K562 (cell line): ENCODE data around the gene ZFP36. TPM values are rescaled to one million over a fixed set of nuclear protein-coding genes. Genes with fewer than 3 reads are reported as not detected.
A peak's percentile ranks its signal among the peaks of the same experiment; 100 is the strongest.

Source experiments
- ARID4B ChIP-seq: sonication (generic); formaldehyde crosslinking; IDR thresholded peaks from 2 replicates; pipeline ENCODE4 v1.8.0; 2022; ENCODE audit warnings: mild to moderate bottlenecking, missing genetic modification reagents
- ATF7 ChIP-seq: fragments of 450-650 bp; IDR thresholded peaks from 2 replicates; pipeline ENCODE4 v1.7.1; 2014; ENCODE audit warnings: mild to moderate bottlenecking, moderate library complexity
- BCOR ChIP-seq: fragments of 450-650 bp; IDR thresholded peaks from 2 replicates; pipeline ENCODE4 v1.6.1; 2016
- CBFA2T3 ChIP-seq: fragments of 450-650 bp; IDR thresholded peaks from 2 replicates; pipeline ENCODE4 v1.6.1; 2017
- CEBPB ChIP-seq: fragments of 450-650 bp; IDR thresholded peaks from 2 replicates; pipeline ENCODE4 v1.6.1; 2016; ENCODE audit warnings: missing genetic modification characterization, missing compliant biosample characterization
- CEBPG ChIP-seq, 3 experiments: fragments of 200-800 bp in 1 of 3; sonication (Bioruptor generic) in 1 of 3; sonication (generic) in 1 of 3; formaldehyde crosslinking in 1 of 3; IDR thresholded peaks in 2 of 3; conservative IDR thresholded peaks in 1 of 3; 2 replicates each; pipeline versions ENCODE4 v1.6.1 to v1.8.0; 2016 to 2022; ENCODE audit warnings: missing compliant biosample characterization in 2 of 3, missing genetic modification characterization in 2 of 3, mild to moderate bottlenecking in 1 of 3, missing genetic modification reagents in 1 of 3
- DIDO1 ChIP-seq: fragments of 450-650 bp; IDR thresholded peaks from 2 replicates; pipeline ENCODE4 v1.6.1; 2016; ENCODE audit warnings: low read depth, missing biosample characterization, missing genetic modification characterization
- DNMT1 ChIP-seq: fragments of 450-650 bp; IDR thresholded peaks from 2 replicates; pipeline ENCODE4 v1.6.1; 2016; ENCODE audit warnings: antibody characterized with exemption, mild to moderate bottlenecking
- ETS2 ChIP-seq: IDR thresholded peaks from 2 replicates; pipeline ENCODE4 v1.6.1; 2016; ENCODE audit warnings: borderline replicate concordance, missing genetic modification characterization, mild to moderate bottlenecking, moderate library complexity, missing compliant biosample characterization; ENCODE audit not compliant: poor library complexity, severe bottlenecking
- ETV5 ChIP-seq: sonication (generic); formaldehyde crosslinking; IDR thresholded peaks from 2 replicates; pipeline ENCODE4 v1.4.0; 2020; ENCODE audit warnings: low read depth, mild to moderate bottlenecking, missing genetic modification reagents
- HDAC1 ChIP-seq, 2 experiments: fragments of 450-650 bp; IDR thresholded peaks; 2 replicates each; pipeline ENCODE4 v1.6.1; 2016 to 2017; ENCODE audit warnings: inconsistent platforms in 1 of 2, mild to moderate bottlenecking in 1 of 2, moderate library complexity in 1 of 2
- HDAC2 ChIP-seq: fragments of 450-650 bp; IDR thresholded peaks from 2 replicates; pipeline ENCODE4 v1.6.1; 2016; ENCODE audit warnings: mild to moderate bottlenecking
- KDM1A ChIP-seq, 2 experiments: fragments of 450-650 bp; IDR thresholded peaks; 2 replicates each; pipeline ENCODE4 v1.6.1; 2016; ENCODE audit warnings: mild to moderate bottlenecking in 2 of 2
- KDM4B ChIP-seq, 2 experiments: fragments of 450-650 bp in 1 of 2; sonication (generic) in 1 of 2; IDR thresholded peaks; 2 replicates each; pipeline ENCODE4 v1.6.1; 2016 to 2017; ENCODE audit warnings: borderline replicate concordance in 2 of 2, antibody characterized with exemption in 1 of 2, low read depth in 1 of 2, mild to moderate bottlenecking in 1 of 2
- SUPT5H ChIP-seq: fragments of 450-650 bp; IDR thresholded peaks from 2 replicates; pipeline ENCODE4 v1.6.1; 2016
- ZBTB7A ChIP-seq: IDR thresholded peaks from 2 replicates; pipeline ENCODE4 v1.6.1; 2011; ENCODE audit warnings: low read depth, mild to moderate bottlenecking, low read length, moderate library complexity, borderline replicate concordance; ENCODE audit not compliant: control insufficient read depth
- ZC3H8 ChIP-seq: fragments of 450-650 bp; IDR thresholded peaks from 2 replicates; pipeline ENCODE4 v1.6.1; 2017
- ZNF134 ChIP-seq: fragments of 250-450 bp; sonication (Bioruptor Pico); conservative IDR thresholded peaks from 2 replicates; pipeline ENCODE4 v1.4.0; 2020
- ZNF75A ChIP-seq: fragments of 450-650 bp; formaldehyde crosslinking; IDR thresholded peaks from 2 replicates; pipeline ENCODE4 v1.4.0; 2020; ENCODE audit warnings: mild to moderate bottlenecking
- polyA plus RNA-seq, 8 experiments: library from polyadenylated mRNA; depleted of rRNA in 4 of 8; stranded (reverse) in 5 of 8; unstranded in 3 of 8; fragments of >200 nt; fragmentation: Nextera tagmentation in 2 of 8; fragmentation: Illumina TruSeq in 1 of 8; extraction: Ambion mirVana in 2 of 8; extraction: Trizol in 1 of 8; gene quantifications; 2 replicates each; pipeline versions ENCODE4 v1.2.1 to v1.2.3, GENCODE V29; 2011 to 2014; ENCODE audit warnings: inconsistent platforms in 1 of 8, missing spikeins in 1 of 8
- total RNA-seq, 7 experiments: library from RNA; depleted of rRNA in 6 of 7; stranded (reverse); fragments of >200 nt in 6 of 7; fragmentation: Illumina TruSeq in 2 of 7; extraction: Trizol in 2 of 7; gene quantifications; 2 replicates each; pipeline versions ENCODE4 v1.2.1 to v1.2.3, GENCODE V29; 2011 to 2021; ENCODE audit warnings: low replicate concordance in 1 of 7
- TF ChIP-seq, protein P1 (sequence below), 3 experiments: IDR thresholded peaks in 2 of 3; conservative IDR thresholded peaks in 1 of 3; 2 replicates each; pipeline ENCODE4 v1.5.1; 2011 to 2012; ENCODE audit warnings: low read length in 3 of 3, mild to moderate bottlenecking in 3 of 3, control low read depth in 2 of 3, improper control_type of control experiment in 1 of 3, inconsistent platforms in 1 of 3, low read depth in 1 of 3, mixed read lengths in 1 of 3, moderate library complexity in 1 of 3; ENCODE audit not compliant: insufficient read depth in 2 of 3
- TF ChIP-seq, protein P2 (sequence below): sonication (generic); formaldehyde crosslinking; IDR thresholded peaks from 2 replicates; pipeline ENCODE4 v1.5.0; 2020; ENCODE audit warnings: missing genetic modification reagents

ZFP36 gene
- total and polyA plus RNA-seq, 9 of the 15 experiments (the other 6 are each of a cell fraction or from before 2014, with no cell fraction given): 1.0 to 20.1 (median 3.5) TPM

- TF ChIP-seq, protein P1, sequence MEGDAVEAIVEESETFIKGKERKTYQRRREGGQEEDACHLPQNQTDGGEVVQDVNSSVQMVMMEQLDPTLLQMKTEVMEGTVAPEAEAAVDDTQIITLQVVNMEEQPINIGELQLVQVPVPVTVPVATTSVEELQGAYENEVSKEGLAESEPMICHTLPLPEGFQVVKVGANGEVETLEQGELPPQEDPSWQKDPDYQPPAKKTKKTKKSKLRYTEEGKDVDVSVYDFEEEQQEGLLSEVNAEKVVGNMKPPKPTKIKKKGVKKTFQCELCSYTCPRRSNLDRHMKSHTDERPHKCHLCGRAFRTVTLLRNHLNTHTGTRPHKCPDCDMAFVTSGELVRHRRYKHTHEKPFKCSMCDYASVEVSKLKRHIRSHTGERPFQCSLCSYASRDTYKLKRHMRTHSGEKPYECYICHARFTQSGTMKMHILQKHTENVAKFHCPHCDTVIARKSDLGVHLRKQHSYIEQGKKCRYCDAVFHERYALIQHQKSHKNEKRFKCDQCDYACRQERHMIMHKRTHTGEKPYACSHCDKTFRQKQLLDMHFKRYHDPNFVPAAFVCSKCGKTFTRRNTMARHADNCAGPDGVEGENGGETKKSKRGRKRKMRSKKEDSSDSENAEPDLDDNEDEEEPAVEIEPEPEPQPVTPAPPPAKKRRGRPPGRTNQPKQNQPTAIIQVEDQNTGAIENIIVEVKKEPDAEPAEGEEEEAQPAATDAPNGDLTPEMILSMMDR (IDR thresholded peaks at IDR 0.05 in 2 of 3, conservative IDR thresholded peaks at IDR 0.05 in 1 of 3; ENCODE audit: insufficient read depth in 2 of 3, low read depth in 1 of 3, low read length in 3 of 3): peak; percentile 36 to 65 (median 48); a peak in 5 of 6 replicates
- peak; percentile 34; the same call in 1 of the 2 replicates for TF ChIP-seq HDAC2
- 0 out of 4 replicates have a peak, but pooled peaks of 1 of the 2 experiments have one; percentile 37 for TF ChIP-seq HDAC1 (IDR thresholded peaks at IDR 0.05)
- TF ChIP-seq ATF7: no peak
- TF ChIP-seq, protein P2, sequence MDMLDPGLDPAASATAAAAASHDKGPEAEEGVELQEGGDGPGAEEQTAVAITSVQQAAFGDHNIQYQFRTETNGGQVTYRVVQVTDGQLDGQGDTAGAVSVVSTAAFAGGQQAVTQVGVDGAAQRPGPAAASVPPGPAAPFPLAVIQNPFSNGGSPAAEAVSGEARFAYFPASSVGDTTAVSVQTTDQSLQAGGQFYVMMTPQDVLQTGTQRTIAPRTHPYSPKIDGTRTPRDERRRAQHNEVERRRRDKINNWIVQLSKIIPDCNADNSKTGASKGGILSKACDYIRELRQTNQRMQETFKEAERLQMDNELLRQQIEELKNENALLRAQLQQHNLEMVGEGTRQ: no peak
- 0 out of 2 replicates have a peak, but pooled peaks have one; percentile 36 for TF ChIP-seq ARID4B (CRISPR knock-in tag)
- peak; percentile 83 for TF ChIP-seq BCOR
- no peak for TF ChIP-seq DIDO1 (tag)
- 0 out of 2 replicates have a peak, but pooled peaks have one; percentile 53 for TF ChIP-seq CEBPG (CRISPR knock-in tag; IDR thresholded peaks at IDR 0.05)
- 0 out of 4 replicates have a peak, but pooled peaks of 1 of the 2 experiments have one; percentile 43 for TF ChIP-seq CEBPG (tag; conservative IDR thresholded peaks at IDR 0.05 in 1 of 2, IDR thresholded peaks at IDR 0.05 in 1 of 2)
- 0 out of 2 replicates have a peak, but pooled peaks have one; percentile 18 for TF ChIP-seq ETV5
- no peak for TF ChIP-seq KDM4B (IDR thresholded peaks at IDR 0.05; ENCODE audit: borderline replicate concordance in 2 of 2, low read depth in 1 of 2)
- no peak for TF ChIP-seq DNMT1
- TF ChIP-seq CBFA2T3: no peak
- TF ChIP-seq ZBTB7A: 0 out of 2 replicates have a peak, but pooled peaks have one; percentile 50
- TF ChIP-seq ZNF134 (CRISPR knock-in tag): no peak
- TF ChIP-seq CEBPB (tag): peak; percentile 80
- no peak for TF ChIP-seq ZNF75A (CRISPR knock-in tag)
- peak; percentile 40 to 64; a peak in 3 of 4 replicates for TF ChIP-seq KDM1A (IDR thresholded peaks at IDR 0.05)
- TF ChIP-seq ZC3H8: no peak
- TF ChIP-seq ETS2 (tag): no peak
- TF ChIP-seq SUPT5H: 0 out of 2 replicates have a peak, but pooled peaks have one; percentile 26
Measured at GRCh38 chr19:39413911-39414608, 7.4 kb downstream of the ZFP36 start (continued).
